Measurements from ENCODE around the gene MMP15.

DNA sequence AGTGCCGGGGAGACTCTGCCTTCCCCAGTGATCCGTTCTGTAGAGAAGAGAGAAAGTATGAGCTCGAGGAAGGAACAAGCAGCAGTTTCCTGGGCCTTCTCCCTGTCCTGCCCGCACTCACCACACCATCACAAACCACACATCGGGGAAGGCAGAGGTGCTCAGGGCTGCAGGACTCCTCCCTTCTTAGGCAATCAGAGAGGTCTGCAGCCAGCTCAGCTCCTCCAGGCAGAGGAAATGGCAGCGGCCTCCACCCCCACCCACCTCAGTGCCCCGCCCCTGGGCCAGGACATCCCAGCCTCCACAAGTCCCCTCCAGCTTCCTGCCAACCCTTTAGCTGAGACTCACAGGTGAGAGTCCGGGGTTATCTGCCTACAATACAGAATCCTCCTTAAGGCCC lies 27.1 kb upstream of the MMP15 start:
- TF ChIP-seq, protein P1, sequence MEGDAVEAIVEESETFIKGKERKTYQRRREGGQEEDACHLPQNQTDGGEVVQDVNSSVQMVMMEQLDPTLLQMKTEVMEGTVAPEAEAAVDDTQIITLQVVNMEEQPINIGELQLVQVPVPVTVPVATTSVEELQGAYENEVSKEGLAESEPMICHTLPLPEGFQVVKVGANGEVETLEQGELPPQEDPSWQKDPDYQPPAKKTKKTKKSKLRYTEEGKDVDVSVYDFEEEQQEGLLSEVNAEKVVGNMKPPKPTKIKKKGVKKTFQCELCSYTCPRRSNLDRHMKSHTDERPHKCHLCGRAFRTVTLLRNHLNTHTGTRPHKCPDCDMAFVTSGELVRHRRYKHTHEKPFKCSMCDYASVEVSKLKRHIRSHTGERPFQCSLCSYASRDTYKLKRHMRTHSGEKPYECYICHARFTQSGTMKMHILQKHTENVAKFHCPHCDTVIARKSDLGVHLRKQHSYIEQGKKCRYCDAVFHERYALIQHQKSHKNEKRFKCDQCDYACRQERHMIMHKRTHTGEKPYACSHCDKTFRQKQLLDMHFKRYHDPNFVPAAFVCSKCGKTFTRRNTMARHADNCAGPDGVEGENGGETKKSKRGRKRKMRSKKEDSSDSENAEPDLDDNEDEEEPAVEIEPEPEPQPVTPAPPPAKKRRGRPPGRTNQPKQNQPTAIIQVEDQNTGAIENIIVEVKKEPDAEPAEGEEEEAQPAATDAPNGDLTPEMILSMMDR (IDR thresholded peaks at IDR 0.05) = no peak
- no peak for TF ChIP-seq POLR2A (IDR thresholded peaks at IDR 0.05)
